NCI-H82 treated with DMSO at 0.1 percent for 48 hours (cell line): ENCODE results near the gene SPEG.

Source experiments
- DNase-seq: peaks from one replicate; lab custom pipeline; 2025; ENCODE audit not compliant: unreplicated experiment; lab: John Stamatoyannopoulos, UW

SPEG gene

GRCh38 chr2:219509780-219510511 lies 75.3 kb downstream of the SPEG start:
- peak; percentile 90 for DNase-seq

- peak; percentile 45 for DNase-seq
These were observed 76.0 kb downstream of the SPEG start for GRCh38 chr2:219510512-219511135.

GRCh38 chr2:219511547-219512325 lies 77.1 kb downstream of the SPEG start:
- peak; percentile 86 for DNase-seq

GRCh38 chr2:219512524-219513216 lies 78.0 kb downstream of the SPEG start:
- peak; percentile 76 for DNase-seq

- DNase-seq = peak; percentile 19
These were observed 79.1 kb downstream of the SPEG start for GRCh38 chr2:219513787-219514186.

- no peak for DNase-seq
These were observed 79.6 kb downstream of the SPEG start, which contains the start of gene ASIC4 for GRCh38 chr2:219514196-219514761. Gene ASIC4, plus strand, starts transcription at chr2:219514482. Its CDS starts 243 bp downstream, at chr2:219514725.

GRCh38 chr2:219514836-219515235 lies 80.2 kb downstream of the SPEG start:
- no peak for DNase-seq

GRCh38 chr2:219515874-219516629 lies 81.4 kb downstream of the SPEG start:
- no peak for DNase-seq

- DNase-seq = no peak
These were observed 82.2 kb downstream of the SPEG start for GRCh38 chr2:219516888-219517287.

- peak; percentile 73 for DNase-seq
These were observed 83.5 kb downstream of the SPEG start for GRCh38 chr2:219517954-219518778.

GRCh38 chr2:219519526-219519916 lies 84.9 kb downstream of the SPEG start:
- DNase-seq = no peak

- peak; percentile 86 for DNase-seq
These were observed 85.4 kb downstream of the SPEG start for GRCh38 chr2:219520079-219520478.

GRCh38 chr2:219521066-219521880 lies 86.6 kb downstream of the SPEG start:
- peak; percentile 98 for DNase-seq

- peak; percentile 97 for DNase-seq
These were observed 87.7 kb downstream of the SPEG start for GRCh38 chr2:219522111-219523030.

- DNase-seq = no peak
These were observed 88.5 kb downstream of the SPEG start for GRCh38 chr2:219523031-219523671.

- DNase-seq = no peak
These were observed 90.2 kb downstream of the SPEG start for GRCh38 chr2:219524817-219525216.
